ENCODE data around the gene ING3. TPM values are rescaled to one million over a fixed set of nuclear protein-coding genes. Genes with fewer than 3 reads are reported as not detected.

The ING3 gene
- total and polyA plus RNA-seq, 9 of the 15 experiments (the other 6 are each of a cell fraction or from before 2014, with no cell fraction given) = 22.8 to 233 (median 50.4) TPM

DNA sequence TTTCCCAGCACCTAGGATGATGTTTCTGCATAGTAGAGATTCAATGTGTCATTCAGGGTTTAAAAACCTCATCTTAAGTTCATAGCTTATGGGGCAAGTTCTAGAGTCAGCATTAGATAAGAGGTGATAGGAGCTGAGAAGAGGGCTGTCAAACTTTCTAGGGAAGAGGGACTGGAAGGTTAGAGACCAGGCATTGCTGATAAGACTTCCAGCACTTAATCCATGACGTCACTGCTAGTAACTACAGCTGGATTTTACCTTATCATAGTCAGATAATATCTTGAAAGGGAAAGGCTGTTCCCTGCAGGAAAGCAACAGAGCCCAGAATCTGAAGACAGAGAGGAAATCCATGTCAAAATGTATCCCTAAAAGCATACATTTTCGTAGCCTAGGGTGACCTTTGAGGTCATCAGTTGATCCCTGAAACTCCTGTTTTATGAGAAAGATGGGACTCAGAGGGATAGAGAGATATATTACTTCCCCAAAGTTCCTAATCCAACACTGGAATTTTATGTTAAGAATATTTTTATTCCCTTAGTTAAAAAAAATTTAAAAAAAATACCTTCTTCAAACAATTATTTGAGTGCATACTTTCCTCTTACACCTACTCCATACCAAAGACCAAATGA lies 34.7 kb downstream of the ING3 start (continued):
- TF ChIP-seq ZC3H4 (CRISPR knock-in tag; IDR thresholded peaks at IDR 0.05; ENCODE audit: borderline replicate concordance) (no peak), RB1 (IDR thresholded peaks at IDR 0.05; ENCODE audit: low read depth) (no peak), HNRNPL (IDR thresholded peaks at IDR 0.05; ENCODE audit: low read depth, low read length) (no peak), MYNN (IDR thresholded peaks at IDR 0.05) (no peak), MYNN (CRISPR knock-in tag; IDR thresholded peaks at IDR 0.05) (no peak), GTF2E2 (tag; IDR thresholded peaks at IDR 0.05) (no peak), HNRNPH1 (optimal IDR thresholded peaks at IDR 0.05; ENCODE audit: low read depth, low read length) (no peak), ZBTB7A (IDR thresholded peaks at IDR 0.05; ENCODE audit: borderline replicate concordance, control insufficient read depth, low read depth, low read length) (no peak), ESRRA (IDR thresholded peaks at IDR 0.05; ENCODE audit: borderline replicate concordance, low read depth) (peak; percentile 51), ZNF764 (CRISPR knock-in tag; IDR thresholded peaks at IDR 0.05; ENCODE audit: low read depth) (no peak), ZNF24 (IDR thresholded peaks at IDR 0.05) (no peak; the same call in 1 of the 2 replicates), ZEB2 (IDR thresholded peaks at IDR 0.05) (0 out of 2 replicates have a peak, but pooled peaks have one; percentile 49), HDAC3 (IDR thresholded peaks at IDR 0.05; ENCODE audit: borderline replicate concordance, partially characterized antibody) (no peak), RAD51 (IDR thresholded peaks at IDR 0.05; ENCODE audit: borderline replicate concordance, low read depth) (no peak), PML (IDR thresholded peaks at IDR 0.05; ENCODE audit: low read length) (0 out of 2 replicates have a peak, but pooled peaks have one; percentile 17)
- TF ChIP-seq, protein P1, sequence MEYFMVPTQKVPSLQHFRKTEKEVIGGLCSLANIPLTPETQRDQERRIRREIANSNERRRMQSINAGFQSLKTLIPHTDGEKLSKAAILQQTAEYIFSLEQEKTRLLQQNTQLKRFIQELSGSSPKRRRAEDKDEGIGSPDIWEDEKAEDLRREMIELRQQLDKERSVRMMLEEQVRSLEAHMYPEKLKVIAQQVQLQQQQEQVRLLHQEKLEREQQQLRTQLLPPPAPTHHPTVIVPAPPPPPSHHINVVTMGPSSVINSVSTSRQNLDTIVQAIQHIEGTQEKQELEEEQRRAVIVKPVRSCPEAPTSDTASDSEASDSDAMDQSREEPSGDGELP (CRISPR knock-in tag; IDR thresholded peaks at IDR 0.05; ENCODE audit: borderline replicate concordance) = no peak; the same call in 1 of the 2 replicates
- TF ChIP-seq, protein P2, sequence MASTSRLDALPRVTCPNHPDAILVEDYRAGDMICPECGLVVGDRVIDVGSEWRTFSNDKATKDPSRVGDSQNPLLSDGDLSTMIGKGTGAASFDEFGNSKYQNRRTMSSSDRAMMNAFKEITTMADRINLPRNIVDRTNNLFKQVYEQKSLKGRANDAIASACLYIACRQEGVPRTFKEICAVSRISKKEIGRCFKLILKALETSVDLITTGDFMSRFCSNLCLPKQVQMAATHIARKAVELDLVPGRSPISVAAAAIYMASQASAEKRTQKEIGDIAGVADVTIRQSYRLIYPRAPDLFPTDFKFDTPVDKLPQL (IDR thresholded peaks at IDR 0.05; ENCODE audit: extremely low read depth, insufficient read length) = no peak
- TF ChIP-seq, protein P3, sequence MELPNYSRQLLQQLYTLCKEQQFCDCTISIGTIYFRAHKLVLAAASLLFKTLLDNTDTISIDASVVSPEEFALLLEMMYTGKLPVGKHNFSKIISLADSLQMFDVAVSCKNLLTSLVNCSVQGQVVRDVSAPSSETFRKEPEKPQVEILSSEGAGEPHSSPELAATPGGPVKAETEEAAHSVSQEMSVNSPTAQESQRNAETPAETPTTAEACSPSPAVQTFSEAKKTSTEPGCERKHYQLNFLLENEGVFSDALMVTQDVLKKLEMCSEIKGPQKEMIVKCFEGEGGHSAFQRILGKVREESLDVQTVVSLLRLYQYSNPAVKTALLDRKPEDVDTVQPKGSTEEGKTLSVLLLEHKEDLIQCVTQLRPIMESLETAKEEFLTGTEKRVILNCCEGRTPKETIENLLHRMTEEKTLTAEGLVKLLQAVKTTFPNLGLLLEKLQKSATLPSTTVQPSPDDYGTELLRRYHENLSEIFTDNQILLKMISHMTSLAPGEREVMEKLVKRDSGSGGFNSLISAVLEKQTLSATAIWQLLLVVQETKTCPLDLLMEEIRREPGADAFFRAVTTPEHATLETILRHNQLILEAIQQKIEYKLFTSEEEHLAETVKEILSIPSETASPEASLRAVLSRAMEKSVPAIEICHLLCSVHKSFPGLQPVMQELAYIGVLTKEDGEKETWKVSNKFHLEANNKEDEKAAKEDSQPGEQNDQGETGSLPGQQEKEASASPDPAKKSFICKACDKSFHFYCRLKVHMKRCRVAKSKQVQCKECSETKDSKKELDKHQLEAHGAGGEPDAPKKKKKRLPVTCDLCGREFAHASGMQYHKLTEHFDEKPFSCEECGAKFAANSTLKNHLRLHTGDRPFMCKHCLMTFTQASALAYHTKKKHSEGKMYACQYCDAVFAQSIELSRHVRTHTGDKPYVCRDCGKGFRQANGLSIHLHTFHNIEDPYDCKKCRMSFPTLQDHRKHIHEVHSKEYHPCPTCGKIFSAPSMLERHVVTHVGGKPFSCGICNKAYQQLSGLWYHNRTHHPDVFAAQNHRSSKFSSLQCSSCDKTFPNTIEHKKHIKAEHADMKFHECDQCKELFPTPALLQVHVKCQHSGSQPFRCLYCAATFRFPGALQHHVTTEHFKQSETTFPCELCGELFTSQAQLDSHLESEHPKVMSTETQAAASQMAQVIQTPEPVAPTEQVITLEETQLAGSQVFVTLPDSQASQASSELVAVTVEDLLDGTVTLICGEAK (IDR thresholded peaks at IDR 0.05) = no peak
- TF ChIP-seq, protein P3 (CRISPR knock-in tag; IDR thresholded peaks at IDR 0.05) = no peak
